ENCODE data around the gene SLITRK2. TPM values are rescaled to one million over a fixed set of nuclear protein-coding genes. Genes with fewer than 3 reads are reported as not detected.

The SLITRK2 gene
- 0.03 and 0.04 TPM in 2 replicates for total RNA-seq
- 0.16 TPM in 1 of 2 replicates, not detected in the other for polyA plus RNA-seq

DNA sequence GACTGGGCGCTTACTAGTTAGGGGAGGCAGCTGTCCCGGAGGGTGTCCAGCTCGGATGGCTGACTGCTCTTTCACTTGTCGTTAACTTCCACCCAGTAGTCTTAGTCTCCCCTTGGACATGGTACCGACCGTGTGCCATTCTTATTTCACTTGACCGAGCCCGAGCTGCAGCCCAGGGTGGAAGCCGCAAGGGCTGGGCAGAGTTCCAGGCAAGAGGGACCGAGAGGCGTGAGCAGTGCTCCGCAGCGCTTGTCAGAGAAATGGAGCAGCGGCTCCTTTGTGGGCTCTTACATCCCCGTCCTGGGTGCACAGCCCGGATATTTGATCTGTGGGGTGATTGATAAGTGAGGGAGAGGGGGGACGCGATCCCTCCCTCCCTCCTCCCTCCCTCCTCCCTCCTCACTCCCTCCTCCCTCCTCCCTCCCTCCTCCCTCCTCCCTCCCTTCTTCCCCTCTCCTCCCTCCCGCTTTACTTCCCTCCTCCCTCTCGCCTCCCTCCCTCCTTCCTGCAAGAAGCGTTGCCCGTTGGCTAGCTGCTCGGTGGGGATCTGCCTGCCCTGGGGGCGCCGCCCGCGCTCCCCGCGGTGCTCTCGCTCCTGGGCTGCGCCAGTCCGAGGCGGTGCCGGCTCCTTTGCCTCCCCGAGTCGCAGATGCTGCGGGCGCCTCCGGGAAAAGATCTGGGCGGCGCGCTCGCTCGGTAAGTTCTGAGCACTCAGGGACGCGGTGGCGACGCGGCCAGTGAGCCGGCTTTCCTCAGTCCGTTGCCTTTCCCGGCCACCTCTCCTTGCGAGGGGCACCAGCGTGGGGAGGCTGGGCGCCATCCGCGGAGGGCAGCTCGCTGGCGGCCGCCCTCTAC lies at the start of gene SLITRK2:
TSS of gene SLITRK2 (plus strand) at position 499 of the 855 bp plus-strand sequence. CDS start 4,597 bp downstream, outside the sequence.
- TF ChIP-seq CTCF (IDR thresholded peaks at IDR 0.05; ENCODE audit: poor library complexity) (no peak), EZH2 (IDR thresholded peaks at IDR 0.05; ENCODE audit: borderline replicate concordance) (no peak), EZH2phosphoT487 (IDR thresholded peaks at IDR 0.05; ENCODE audit: low read depth, severe bottlenecking, unreplicated experiment) (no peak)
- Histone ChIP-seq H3K79me2 (no peaks in the 10 kb centered on the region), H2AFZ (peak within 1 kb of the TSS; percentile 31), H3K27me3 (peaks cover 69% of the 10 kb centered on the region), H3K36me3 (replicated peaks; ENCODE audit: insufficient read depth, low read depth) (no peaks in the 10 kb centered on the region), H3K4me3 (peak within 1 kb of the TSS; percentile 23), H3K4me2 (peak within 1 kb of the TSS; percentile 86), H4K20me1 (ENCODE audit: insufficient read depth, poor library complexity, severe bottlenecking) (no peaks in the 10 kb centered on the region), H3K9me3 (ENCODE audit: low read depth) (no peaks in the 10 kb centered on the region), H3K27ac (no peak within 1 kb of the TSS), H3K9me2 (replicated peaks; ENCODE audit: insufficient read depth) (no peaks in the 10 kb centered on the region), H3K4me1 (ENCODE audit: insufficient read depth) (no peaks in the 10 kb centered on the region)
- WGBS (ENCODE audit: low lambda C conversion rate, missing lambda C conversion rate), result 48% methylated on average over 51 of the region's 60 CpGs
- peak; percentile 14 for DNase-seq (ENCODE audit: low spot score)

- Histone ChIP-seq H3K9me3 (ENCODE audit: low read depth) (no peaks in the 10 kb centered on the region), H3K27ac (no peak overlapping the region), H3K4me2 (no peak overlapping the region), H3K4me3 (no peak overlapping the region), H3K79me2 (no peaks in the 10 kb centered on the region), H3K9me2 (replicated peaks; ENCODE audit: insufficient read depth) (no peaks in the 10 kb centered on the region), H2AFZ (no peak overlapping the region), H3K27me3 (no peaks in the 10 kb centered on the region), H4K20me1 (ENCODE audit: insufficient read depth, poor library complexity, severe bottlenecking) (no peaks in the 10 kb centered on the region), H3K36me3 (replicated peaks; ENCODE audit: insufficient read depth, low read depth) (no peaks in the 10 kb centered on the region), H3K4me1 (ENCODE audit: insufficient read depth) (no peaks in the 10 kb centered on the region)
- TF ChIP-seq EZH2phosphoT487 (IDR thresholded peaks at IDR 0.05; ENCODE audit: low read depth, severe bottlenecking, unreplicated experiment), result no peak
- TF ChIP-seq CTCF (IDR thresholded peaks at IDR 0.05; ENCODE audit: poor library complexity), result no peak
- no peak for TF ChIP-seq EZH2 (IDR thresholded peaks at IDR 0.05; ENCODE audit: borderline replicate concordance)
- DNase-seq (ENCODE audit: low spot score), result no peak
- 76% methylated on average over 1 of the region's 1 CpG for WGBS (ENCODE audit: low lambda C conversion rate, missing lambda C conversion rate)
Measured at GRCh38 chrX:145773006-145773405, 44.6 kb upstream of the SLITRK2 start.

DNA sequence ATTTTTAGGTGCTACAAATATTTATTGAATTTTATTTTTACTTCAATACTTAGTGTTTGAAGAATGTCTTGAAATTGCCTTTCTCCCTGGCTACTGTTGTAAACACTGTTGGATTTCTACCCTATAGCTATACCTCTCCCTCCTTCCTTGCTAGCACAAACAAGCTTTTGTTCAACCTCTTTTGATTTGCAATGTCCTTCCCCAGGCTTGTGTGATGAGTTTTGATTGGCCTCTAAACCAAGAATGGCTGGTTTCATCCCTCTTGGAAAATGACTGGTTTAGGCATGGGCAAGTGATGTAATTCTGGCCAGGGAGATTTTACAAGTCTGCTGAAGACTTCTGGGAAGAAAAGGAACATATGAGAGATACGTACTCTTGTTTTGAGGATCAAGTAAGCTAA lies 25.3 kb upstream of the SLITRK2 start:
- Histone ChIP-seq H3K79me2 (no peaks in the 10 kb centered on the region), H3K4me3 (no peak overlapping the region), H3K36me3 (replicated peaks; ENCODE audit: insufficient read depth, low read depth) (no peaks in the 10 kb centered on the region), H3K4me1 (ENCODE audit: insufficient read depth) (no peaks in the 10 kb centered on the region), H2AFZ (no peak overlapping the region), H3K4me2 (no peak overlapping the region), H4K20me1 (ENCODE audit: insufficient read depth, poor library complexity, severe bottlenecking) (no peaks in the 10 kb centered on the region), H3K9me2 (replicated peaks; ENCODE audit: insufficient read depth) (no peaks in the 10 kb centered on the region), H3K9me3 (ENCODE audit: low read depth) (no peaks in the 10 kb centered on the region), H3K27me3 (no peaks in the 10 kb centered on the region), H3K27ac (no peak overlapping the region)
- no peak for DNase-seq (ENCODE audit: low spot score)
- TF ChIP-seq EZH2phosphoT487 (IDR thresholded peaks at IDR 0.05; ENCODE audit: low read depth, severe bottlenecking, unreplicated experiment) (no peak), CTCF (IDR thresholded peaks at IDR 0.05; ENCODE audit: poor library complexity) (no peak), EZH2 (IDR thresholded peaks at IDR 0.05; ENCODE audit: borderline replicate concordance) (no peak)
- 78% methylated on average over 1 of the region's 1 CpG for WGBS (ENCODE audit: low lambda C conversion rate, missing lambda C conversion rate)
